HUES6 (cell line): ENCODE data around the gene L3HYPDH.

ENCODE experiments used
- H3K27ac ChIP-seq: 2 replicates; pipeline ENCODE4 v1.7.0; 2013; ENCODE audit warnings: low read depth, mild to moderate bottlenecking, low read length, inconsistent platforms
- H3K27me3 ChIP-seq: 2 replicates; pipeline ENCODE4 v1.6.1; 2013; ENCODE audit warnings: low read length; ENCODE audit not compliant: control insufficient read depth, insufficient read depth
- H3K36me3 ChIP-seq: 2 replicates; pipeline ENCODE4 v1.6.1; 2013; ENCODE audit warnings: low read length; ENCODE audit not compliant: control insufficient read depth, insufficient read depth
- H3K4me1 ChIP-seq: 2 replicates; pipeline ENCODE4 v1.6.1; 2013; ENCODE audit warnings: low read length; ENCODE audit not compliant: control insufficient read depth, insufficient read depth
- H3K4me3 ChIP-seq: 2 replicates; pipeline ENCODE4 v1.5.1; 2013; ENCODE audit warnings: low read depth, low read length
- H3K9ac ChIP-seq: one replicate; pipeline ENCODE4 v1.6.1; 2013; ENCODE audit warnings: mild to moderate bottlenecking, low read length
- H3K9me3 ChIP-seq: 2 replicates; pipeline ENCODE4 v1.6.1; 2013; ENCODE audit warnings: low read depth, low read length; ENCODE audit not compliant: control insufficient read depth, insufficient read depth

Gene L3HYPDH

GRCh38 chr14:59427653-59428580 lies 56.3 kb downstream of the L3HYPDH start:
- H3K36me3 ChIP-seq: no peaks in the 10 kb centered on the region
- 0 out of 2 replicates have a peak, but pooled peaks cover 4% of the 10 kb centered on the region for H3K4me1 ChIP-seq
- H3K27ac ChIP-seq: no peak overlapping the region
- no peak overlapping the region for H3K9ac ChIP-seq
- no peaks in the 10 kb centered on the region for H3K27me3 ChIP-seq
- H3K9me3 ChIP-seq: no peaks in the 10 kb centered on the region
- H3K4me3 ChIP-seq: no peak overlapping the region

DNA sequence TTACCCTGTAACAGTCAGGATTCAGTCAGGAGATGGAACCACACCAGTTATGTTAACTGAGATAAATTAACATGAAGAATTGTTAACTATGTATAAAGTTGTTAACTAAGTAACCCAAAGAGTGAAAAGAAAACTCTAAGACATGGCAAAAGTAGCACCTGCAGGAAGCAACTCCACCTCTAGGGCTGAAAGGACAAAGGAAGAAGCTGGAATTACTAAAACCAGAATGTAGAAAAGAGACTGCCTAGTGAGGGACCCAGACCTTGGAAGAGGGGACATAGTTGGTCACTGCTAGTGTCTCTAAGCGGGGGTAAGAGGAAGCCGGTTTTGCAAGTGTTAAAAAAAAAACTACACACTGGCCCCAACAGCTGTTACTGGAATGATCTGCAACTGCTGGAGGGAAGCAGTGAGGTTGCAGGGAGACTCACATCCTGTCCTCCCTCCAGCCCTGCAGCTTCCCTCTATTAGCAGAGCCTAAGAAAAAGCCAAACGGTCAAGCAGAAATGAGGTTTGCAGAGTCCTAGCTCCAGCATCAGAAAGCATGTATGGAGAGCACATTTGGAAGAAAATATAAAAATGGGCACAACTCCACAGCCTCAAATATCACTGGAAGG lies 58.8 kb downstream of the L3HYPDH start:
- Histone ChIP-seq H3K4me1 (0 out of 2 replicates have a peak, but pooled peaks cover 4% of the 10 kb centered on the region), H3K27me3 (no peaks in the 10 kb centered on the region), H3K9me3 (no peaks in the 10 kb centered on the region), H3K27ac (no peak overlapping the region), H3K36me3 (no peaks in the 10 kb centered on the region), H3K4me3 (no peak overlapping the region), H3K9ac (no peak overlapping the region)

- no peaks in the 10 kb centered on the region for H3K9me3 ChIP-seq
- H3K4me3 ChIP-seq: no peak overlapping the region
- no peaks in the 10 kb centered on the region for H3K27me3 ChIP-seq
- H3K4me1 ChIP-seq: 0 out of 2 replicates have a peak, but pooled peaks cover 4% of the 10 kb centered on the region
- H3K36me3 ChIP-seq: no peaks in the 10 kb centered on the region
- no peak overlapping the region for H3K9ac ChIP-seq
- no peak overlapping the region for H3K27ac ChIP-seq
Observed at GRCh38 chr14:59424341-59425071, 59.7 kb downstream of the L3HYPDH start.
